ENCODE results near the gene C14orf39.

The C14orf39 gene

DNA sequence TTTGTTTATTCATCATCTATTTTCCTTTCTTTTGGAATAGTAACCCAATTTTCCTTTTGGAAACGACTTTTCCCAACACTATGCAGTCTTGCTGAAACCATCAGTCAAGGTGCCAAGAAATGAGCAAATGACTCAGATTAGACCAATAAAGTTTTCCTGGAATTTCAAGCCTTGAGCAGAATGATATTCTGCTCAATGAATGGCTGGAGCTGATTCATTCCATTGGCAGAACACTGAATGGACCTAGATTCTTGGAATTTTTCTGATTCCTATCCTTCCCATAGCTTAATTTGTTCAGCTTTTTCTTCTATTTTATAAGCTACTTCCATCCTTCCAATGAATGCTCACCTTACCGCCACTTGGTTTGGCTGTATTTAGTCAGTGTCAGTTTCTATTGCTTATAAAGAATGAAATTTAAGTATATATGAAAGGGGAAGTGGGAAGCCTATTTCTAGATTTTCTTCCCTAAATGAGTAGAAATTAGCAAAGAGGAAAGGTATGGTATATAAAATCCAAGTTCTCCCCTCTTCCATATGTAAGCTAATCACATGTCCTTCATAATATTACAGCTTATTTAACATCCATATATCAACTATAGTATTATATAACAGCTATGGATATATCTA is 89.0 kb downstream of the C14orf39 start:
- H3K4me3 ChIP-seq (ENCODE audit: low read depth, low read length): no peak overlapping the region
- TF ChIP-seq, protein P1, sequence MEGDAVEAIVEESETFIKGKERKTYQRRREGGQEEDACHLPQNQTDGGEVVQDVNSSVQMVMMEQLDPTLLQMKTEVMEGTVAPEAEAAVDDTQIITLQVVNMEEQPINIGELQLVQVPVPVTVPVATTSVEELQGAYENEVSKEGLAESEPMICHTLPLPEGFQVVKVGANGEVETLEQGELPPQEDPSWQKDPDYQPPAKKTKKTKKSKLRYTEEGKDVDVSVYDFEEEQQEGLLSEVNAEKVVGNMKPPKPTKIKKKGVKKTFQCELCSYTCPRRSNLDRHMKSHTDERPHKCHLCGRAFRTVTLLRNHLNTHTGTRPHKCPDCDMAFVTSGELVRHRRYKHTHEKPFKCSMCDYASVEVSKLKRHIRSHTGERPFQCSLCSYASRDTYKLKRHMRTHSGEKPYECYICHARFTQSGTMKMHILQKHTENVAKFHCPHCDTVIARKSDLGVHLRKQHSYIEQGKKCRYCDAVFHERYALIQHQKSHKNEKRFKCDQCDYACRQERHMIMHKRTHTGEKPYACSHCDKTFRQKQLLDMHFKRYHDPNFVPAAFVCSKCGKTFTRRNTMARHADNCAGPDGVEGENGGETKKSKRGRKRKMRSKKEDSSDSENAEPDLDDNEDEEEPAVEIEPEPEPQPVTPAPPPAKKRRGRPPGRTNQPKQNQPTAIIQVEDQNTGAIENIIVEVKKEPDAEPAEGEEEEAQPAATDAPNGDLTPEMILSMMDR (IDR thresholded peaks at IDR 0.05; ENCODE audit: borderline replicate concordance, insufficient read depth, low read depth, low read length): no peak
